K562 (cell line): Measurements from ENCODE around the gene SUPT3H. TPM values are rescaled to one million over a fixed set of nuclear protein-coding genes. Genes with fewer than 3 reads are reported as not detected.

Experiments used
- ATAC-seq: fragments of 200-7000 bp; cut with Tn5 transposase; 3 replicates; pipeline ENCODE4 v1.9.1; 2020; ENCODE audit warnings: moderate library complexity
- BruUV-seq: library from RNA; stranded (reverse); fragments of 400-500 nt; replicated peaks from 2 replicates; lab custom pipeline; 2021; lab: Mats Ljungman, UMichigan
- CTCF ChIA-PET: fragments of 300-600 bp; formaldehyde crosslinking; extraction: SDS; loops from one replicate; lab custom pipeline; 2021; ENCODE audit warnings: low intra/inter-chr PET ratio; lab: Yijun Ruan, JAX
- POLR2A ChIA-PET: fragments of 300-600, 350-650 bp; sonication (Branson Sonifier 250); formaldehyde crosslinking; extraction: SDS; loops from one replicate; lab custom pipeline; 2021; ENCODE audit warnings: antibody characterized with exemption, inconsistent platforms; lab: Yijun Ruan, JAX
- DNase-seq, 4 experiments: peaks; one replicate each; pipeline versions ENCODE4 v3.0.0 to v3.0.0-alpha.2; 2011 to 2018; ENCODE audit warnings: low spot score in 3 of 4, mixed read lengths in 3 of 4; ENCODE audit errors: extremely low read depth in 1 of 4
- FAIRE-seq: peaks from 2 replicates; lab custom pipeline; 2011; peaks lifted over from hg19 to GRCh38; lab: Jason Lieb, UNC
- H2AFZ ChIP-seq: 2 replicates; pipeline ENCODE4 v1.6.0; 2011; ENCODE audit warnings: low read depth, low read length, control low read depth, inconsistent platforms
- H3K27ac ChIP-seq: fragments of 200-600 bp; 3 replicates; pipeline ENCODE4 v1.8.0; 2011; ENCODE audit warnings: low read depth, mild to moderate bottlenecking, control low read depth, inconsistent platforms, low read length, moderate library complexity, mixed read lengths; ENCODE audit errors: extremely low read depth
- H3K27me3 ChIP-seq, 2 experiments: fragments of 300-600 bp in 1 of 2; 2 replicates in 1 of 2; 3 replicates in 1 of 2; pipeline versions ENCODE4 v1.6.0 to v1.8.0; 2011; ENCODE audit warnings: inconsistent platforms in 2 of 2, low read length in 2 of 2, mild to moderate bottlenecking in 1 of 2, mixed read lengths in 1 of 2, moderate library complexity in 1 of 2; ENCODE audit not compliant: control insufficient read depth in 2 of 2, insufficient read depth in 2 of 2
- H3K36me3 ChIP-seq: fragments of 300-600 bp; 3 replicates; pipeline ENCODE4 v1.8.0; 2011; ENCODE audit warnings: mild to moderate bottlenecking, low read length, inconsistent platforms; ENCODE audit not compliant: control insufficient read depth, insufficient read depth
- H3K4me1 ChIP-seq, 2 experiments: fragments of 200-600 bp in 1 of 2; replicated peaks in 1 of 2; 2 replicates in 1 of 2; 3 replicates in 1 of 2; pipeline versions ENCODE4 v1.5.1 to v1.8.0; 2011; ENCODE audit warnings: inconsistent platforms in 2 of 2, low read length in 2 of 2, mild to moderate bottlenecking in 1 of 2, mixed read lengths in 1 of 2, moderate library complexity in 1 of 2; ENCODE audit not compliant: control insufficient read depth in 2 of 2, insufficient read depth in 2 of 2
- H3K4me2 ChIP-seq: 2 replicates; pipeline ENCODE4 v1.6.1; 2011; ENCODE audit warnings: low read length, control low read depth, inconsistent platforms, mixed read lengths; ENCODE audit not compliant: insufficient read depth
- H3K4me3 ChIP-seq: fragments of 200-600 bp; sonication (generic), shearing (Covaris generic); 2 replicates; pipeline ENCODE4 v1.5.1; 2016; ENCODE audit warnings: control low read depth, inconsistent platforms
- H3K79me2 ChIP-seq: fragments of 200-600 bp; 3 replicates; pipeline ENCODE4 v1.8.0; 2011; ENCODE audit warnings: low read length, inconsistent platforms; ENCODE audit not compliant: control insufficient read depth, insufficient read depth
- H3K9ac ChIP-seq, 2 experiments: 2 replicates each; pipeline versions ENCODE4 v1.6.0 to v1.6.1; 2011; ENCODE audit warnings: low read depth in 2 of 2, low read length in 2 of 2, control low read depth in 1 of 2, inconsistent platforms in 1 of 2, mild to moderate bottlenecking in 1 of 2, mixed read lengths in 1 of 2; ENCODE audit not compliant: insufficient read depth in 1 of 2
- H3K9me1 ChIP-seq: one replicate; pipeline ENCODE4 v1.6.0; 2011; ENCODE audit warnings: inconsistent platforms, mild to moderate bottlenecking, low read length, moderate library complexity; ENCODE audit not compliant: control insufficient read depth, insufficient read depth
- H3K9me3 ChIP-seq: replicated peaks from 2 replicates; pipeline ENCODE4 v1.5.1; 2011; ENCODE audit warnings: low read depth, low read length, inconsistent platforms; ENCODE audit not compliant: control insufficient read depth, insufficient read depth
- H4K20me1 ChIP-seq: replicated peaks from 2 replicates; pipeline ENCODE4 v1.6.1; 2011; ENCODE audit warnings: low read length, inconsistent platforms, mixed read lengths; ENCODE audit not compliant: control insufficient read depth, insufficient read depth
- CBX5 ChIP-seq: IDR thresholded peaks from 2 replicates; pipeline ENCODE4 v1.6.1; 2014; ENCODE audit warnings: low read depth, borderline replicate concordance
- CREM ChIP-seq: IDR thresholded peaks from 2 replicates; pipeline ENCODE4 v1.6.1; 2014; ENCODE audit warnings: antibody characterized with exemption, low read depth
- MBD1 ChIP-seq: fragments of 250-450 bp; sonication (Bioruptor Pico); IDR thresholded peaks from 2 replicates; pipeline ENCODE4 v1.8.0; 2022; ENCODE audit warnings: inconsistent platforms
- PHF20 ChIP-seq: fragments of 450-650 bp; IDR thresholded peaks from 2 replicates; pipeline ENCODE4 v1.6.1; 2018; ENCODE audit not compliant: partially characterized antibody
- SMARCB1 ChIP-seq: IDR thresholded peaks from 2 replicates; pipeline ENCODE4 v1.6.1; 2011; ENCODE audit warnings: improper control_type of control experiment, low read depth; ENCODE audit not compliant: insufficient read length
- ZC3H8 ChIP-seq: fragments of 450-650 bp; IDR thresholded peaks from 2 replicates; pipeline ENCODE4 v1.6.1; 2017
- ZNF224 ChIP-seq: sonication (generic); formaldehyde crosslinking; IDR thresholded peaks from 2 replicates; pipeline ENCODE4 v1.8.0; 2022; ENCODE audit warnings: mild to moderate bottlenecking, missing genetic modification reagents
- WGBS: fragments of 100-300 bp; shearing (Covaris generic); methylation state at CpG from one replicate; pipeline ENCODE4 v1.1.6; 2016; ENCODE audit warnings: low coverage, mixed read lengths; ENCODE audit not compliant: insufficient coverage; ENCODE audit errors: missing lambda C conversion rate; 5-methylcytosine and 5-hydroxymethylcytosine counted together
- in situ Hi-C: fragments of 300-500 bp; cut with MboI; formaldehyde crosslinking; loops from 4 replicates; pipeline ENCODE4 v1.15.0; 2018; ENCODE audit warnings: inconsistent platforms, mixed read lengths
- intact Hi-C: fragments of 100-400 bp; cut with micrococcal nuclease; formaldehyde crosslinking; loops from 2 replicates; pipeline ENCODE4 v1.14.2; 2022
- polyA plus RNA-seq, 8 experiments: library from polyadenylated mRNA; depleted of rRNA in 4 of 8; stranded (reverse) in 5 of 8; unstranded in 3 of 8; fragments of >200 nt; fragmentation: Nextera tagmentation in 2 of 8; fragmentation: Illumina TruSeq in 1 of 8; extraction: Ambion mirVana in 2 of 8; extraction: Trizol in 1 of 8; gene quantifications; 2 replicates each; pipeline versions ENCODE4 v1.2.1 to v1.2.3, GENCODE V29; 2011 to 2014; ENCODE audit warnings: inconsistent platforms in 1 of 8, missing spikeins in 1 of 8
- total RNA-seq, 7 experiments: library from RNA; depleted of rRNA in 6 of 7; stranded (reverse); fragments of >200 nt in 6 of 7; fragmentation: Illumina TruSeq in 2 of 7; extraction: Trizol in 2 of 7; gene quantifications; 2 replicates each; pipeline versions ENCODE4 v1.2.1 to v1.2.3, GENCODE V29; 2011 to 2021; ENCODE audit warnings: low replicate concordance in 1 of 7
- TF ChIP-seq, protein P1 (sequence below): fragments of 250-450 bp; sonication (Bioruptor Pico); IDR thresholded peaks from 2 replicates; pipeline ENCODE4 v1.4.0; 2020; ENCODE audit warnings: mild to moderate bottlenecking, moderate library complexity

Gene SUPT3H
- total and polyA plus RNA-seq, 9 of the 15 experiments (the other 6 are each of a cell fraction or from before 2014, with no cell fraction given): 7.2 to 16.3 (median 11.9) TPM

DNA sequence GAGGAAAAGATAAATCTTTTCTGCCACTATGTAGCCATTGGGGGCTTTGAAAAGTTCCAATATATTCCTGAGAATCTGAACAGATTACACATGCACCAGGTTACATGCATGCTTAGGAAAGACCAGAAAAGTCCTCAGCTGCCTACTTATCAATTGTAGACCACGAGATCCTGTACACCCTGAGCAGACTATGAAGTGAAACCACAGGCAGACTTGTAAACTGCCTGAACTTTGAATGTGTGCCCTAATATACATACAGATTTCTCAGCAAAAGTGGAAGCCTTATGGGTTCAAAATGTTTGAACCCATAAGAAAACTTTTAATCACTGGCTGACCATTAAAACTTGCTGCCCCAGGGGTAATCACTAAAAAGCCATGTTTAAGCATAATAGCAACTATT is 323.1 kb downstream of the SUPT3H start:
- ChIA-PET POLR2A (no interaction called here), CTCF (no interaction called here)
- Histone ChIP-seq H3K4me1 (peaks cover 0 to 6% of the 10 kb centered on the region in 2 experiments; a peak in 3 of 5 replicates), H3K36me3 (no peaks in the 10 kb centered on the region), H3K27me3 (no peaks in the 10 kb centered on the region), H3K4me2 (no peak overlapping the region), H4K20me1 (no peaks in the 10 kb centered on the region), H3K27ac (no peak overlapping the region), H3K9ac (no peak overlapping the region), H2AFZ (no peak overlapping the region), H3K4me3 (no peak overlapping the region), H3K9me3 (no peaks in the 10 kb centered on the region), H3K9me1 (no peaks in the 10 kb centered on the region), H3K79me2 (no peaks in the 10 kb centered on the region)
- no TSS peak for BruUV-seq
- intact Hi-C loops: no loop called here
- TF ChIP-seq CBX5: no peak
- TF ChIP-seq SMARCB1: no peak
- no peak for TF ChIP-seq PHF20
- no peak for TF ChIP-seq ZC3H8
- no peak for TF ChIP-seq MBD1 (CRISPR knock-in tag)
- TF ChIP-seq, protein P1, sequence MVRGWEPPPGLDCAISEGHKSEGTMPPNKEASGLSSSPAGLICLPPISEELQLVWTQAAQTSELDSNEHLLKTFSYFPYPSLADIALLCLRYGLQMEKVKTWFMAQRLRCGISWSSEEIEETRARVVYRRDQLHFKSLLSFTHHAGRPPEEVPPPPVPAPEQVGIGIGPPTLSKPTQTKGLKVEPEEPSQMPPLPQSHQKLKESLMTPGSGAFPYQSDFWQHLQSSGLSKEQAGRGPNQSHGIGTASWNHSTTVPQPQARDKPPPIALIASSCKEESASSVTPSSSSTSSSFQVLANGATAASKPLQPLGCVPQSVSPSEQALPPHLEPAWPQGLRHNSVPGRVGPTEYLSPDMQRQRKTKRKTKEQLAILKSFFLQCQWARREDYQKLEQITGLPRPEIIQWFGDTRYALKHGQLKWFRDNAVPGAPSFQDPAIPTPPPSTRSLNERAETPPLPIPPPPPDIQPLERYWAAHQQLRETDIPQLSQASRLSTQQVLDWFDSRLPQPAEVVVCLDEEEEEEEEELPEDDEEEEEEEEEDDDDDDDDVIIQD (CRISPR knock-in tag): no peak
- TF ChIP-seq ZNF224 (CRISPR knock-in tag): no peak
- TF ChIP-seq CREM: no peak
- FAIRE-seq (no peak), ATAC-seq (no peak), DNase-seq (no peak)
- WGBS: 7% methylated on average over 1 of the region's 1 CpG
- in situ Hi-C loops: no loop called here
